Measurements from ENCODE around the gene TBXAS1.
A peak's percentile ranks its signal among the peaks of the same experiment; 100 is the strongest.

TBXAS1 gene

GRCh38 chr7:139982927-139983920 lies 154.2 kb downstream of the TBXAS1 start:
- DNase-seq (ENCODE audit: low spot score) = no peak

DNA sequence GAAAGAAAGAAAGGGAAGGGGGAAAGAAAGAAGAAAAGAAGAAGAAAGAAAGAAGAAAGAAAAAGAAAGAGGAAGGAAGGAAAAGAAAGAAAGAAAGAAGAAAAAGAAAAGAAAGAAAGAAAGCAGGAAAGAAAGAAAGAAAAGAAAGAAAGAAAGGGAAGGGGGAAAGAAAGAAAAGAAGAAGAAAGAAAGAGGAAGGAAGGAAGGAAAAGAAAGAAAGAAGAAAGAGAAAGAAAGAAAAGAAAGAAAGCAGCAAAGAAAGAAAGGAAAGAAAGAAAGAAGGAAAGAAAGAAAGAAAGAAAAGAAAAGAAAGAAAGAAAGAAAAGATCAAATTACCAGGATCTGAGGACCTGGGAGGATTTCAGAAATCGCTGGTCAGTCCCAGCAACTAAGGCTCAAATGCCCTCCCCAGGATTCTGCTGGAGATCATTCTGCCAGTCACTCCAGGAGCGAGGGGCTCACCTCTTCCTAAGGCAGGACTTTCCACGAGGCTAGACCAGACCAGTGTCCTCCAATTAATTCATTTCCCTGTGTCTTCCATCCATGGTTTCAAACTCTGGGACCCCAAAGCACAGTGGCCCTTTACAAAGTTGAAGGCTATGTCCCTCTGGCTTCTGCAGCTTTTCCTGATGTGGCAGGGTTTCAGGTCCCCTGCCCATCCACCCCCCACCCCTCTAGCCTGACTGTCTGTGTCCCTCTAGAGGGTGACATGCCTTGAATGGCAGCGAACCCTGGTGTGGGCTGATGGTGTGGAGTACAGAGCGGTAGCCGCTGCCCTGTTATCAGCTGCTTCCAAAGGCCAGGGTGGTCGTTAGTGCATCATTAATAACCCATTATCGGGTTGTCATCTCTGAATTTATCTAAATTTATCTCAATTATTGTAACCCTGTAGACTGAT lies 155.8 kb downstream of the TBXAS1 start:
- no peak for DNase-seq (ENCODE audit: low spot score)

GRCh38 chr7:139985811-139986210 lies 156.7 kb downstream of the TBXAS1 start:
- DNase-seq (ENCODE audit: low spot score) = no peak

DNA sequence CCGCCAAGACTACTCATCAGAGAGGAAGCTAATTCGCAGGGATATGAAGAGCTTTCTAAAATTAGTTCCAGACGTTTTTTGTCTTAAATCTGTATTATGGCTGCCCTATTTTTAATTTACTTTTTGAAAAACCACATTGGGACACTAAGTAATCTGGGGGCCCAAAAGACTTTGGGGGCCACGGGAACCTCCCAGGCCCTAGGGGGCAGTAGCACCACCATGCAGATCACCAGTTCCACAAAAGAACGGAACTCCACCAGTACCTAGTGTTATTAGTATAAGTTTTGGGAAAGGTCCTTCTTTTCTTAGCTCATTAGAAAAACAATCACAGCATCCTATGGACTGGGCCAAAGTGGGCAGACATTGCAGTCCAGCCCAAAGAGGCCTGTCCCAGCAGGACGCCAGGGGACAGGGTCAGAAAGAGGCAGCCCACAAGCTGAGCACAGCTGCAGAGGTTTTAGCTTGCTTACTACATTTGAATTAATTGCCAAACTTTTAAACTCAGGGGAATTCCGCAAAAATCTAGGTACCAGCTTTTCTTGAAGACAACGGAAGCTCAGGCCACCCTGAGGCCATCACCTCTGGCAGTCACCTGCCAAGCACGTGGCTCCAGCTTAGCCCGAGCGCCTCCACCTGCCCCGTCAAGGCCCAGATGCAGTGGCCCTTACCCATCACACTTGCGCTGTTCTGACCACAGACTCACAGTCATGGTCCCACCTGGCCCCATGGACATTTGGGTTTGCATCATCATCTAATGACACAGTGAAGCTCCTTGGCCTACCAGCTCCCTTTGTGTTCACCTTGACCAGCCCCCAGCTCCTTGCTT lies 158.8 kb downstream of the TBXAS1 start:
- no peak for DNase-seq (ENCODE audit: low spot score)

DNA sequence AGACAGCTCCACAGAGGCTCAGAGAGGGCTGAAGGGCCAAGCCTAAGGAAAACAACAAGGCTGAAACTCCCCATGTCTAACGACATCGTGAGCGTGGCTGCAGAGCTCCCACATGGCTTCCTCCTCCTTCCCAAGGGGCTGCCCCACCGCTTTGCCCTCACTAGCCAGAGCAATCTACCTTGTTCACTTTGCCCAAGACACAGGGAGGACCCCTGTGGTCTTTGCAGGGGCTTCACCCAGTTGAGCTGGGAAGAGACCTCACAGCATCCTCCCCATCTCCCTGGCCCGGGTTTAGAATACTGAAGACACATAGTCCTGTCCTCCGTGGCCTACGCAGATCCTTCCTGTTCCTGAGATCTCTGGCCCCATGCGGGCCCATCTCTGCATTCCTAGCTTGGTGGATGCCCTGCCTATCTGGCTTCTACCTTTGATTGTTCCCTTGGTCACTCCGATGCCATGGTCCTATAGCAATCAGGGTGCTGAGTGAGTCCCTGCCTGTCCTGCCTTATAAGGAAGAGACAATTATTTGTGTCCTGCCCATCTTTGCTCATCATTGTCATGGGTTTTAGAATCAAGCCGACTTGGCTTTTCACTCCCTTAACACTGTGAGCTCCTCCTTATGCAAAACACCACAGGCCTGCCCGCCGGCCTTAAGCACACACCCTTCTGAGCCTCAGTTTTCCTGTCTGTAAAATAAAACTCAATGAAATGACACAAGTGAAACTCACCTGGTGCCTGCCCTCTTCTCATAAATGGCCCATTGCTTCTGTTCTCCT lies 160.5 kb downstream of the TBXAS1 start:
- DNase-seq (ENCODE audit: low spot score) = no peak

GRCh38 chr7:139990142-139990535 lies 161.1 kb downstream of the TBXAS1 start:
- no peak for DNase-seq (ENCODE audit: low spot score)

DNA sequence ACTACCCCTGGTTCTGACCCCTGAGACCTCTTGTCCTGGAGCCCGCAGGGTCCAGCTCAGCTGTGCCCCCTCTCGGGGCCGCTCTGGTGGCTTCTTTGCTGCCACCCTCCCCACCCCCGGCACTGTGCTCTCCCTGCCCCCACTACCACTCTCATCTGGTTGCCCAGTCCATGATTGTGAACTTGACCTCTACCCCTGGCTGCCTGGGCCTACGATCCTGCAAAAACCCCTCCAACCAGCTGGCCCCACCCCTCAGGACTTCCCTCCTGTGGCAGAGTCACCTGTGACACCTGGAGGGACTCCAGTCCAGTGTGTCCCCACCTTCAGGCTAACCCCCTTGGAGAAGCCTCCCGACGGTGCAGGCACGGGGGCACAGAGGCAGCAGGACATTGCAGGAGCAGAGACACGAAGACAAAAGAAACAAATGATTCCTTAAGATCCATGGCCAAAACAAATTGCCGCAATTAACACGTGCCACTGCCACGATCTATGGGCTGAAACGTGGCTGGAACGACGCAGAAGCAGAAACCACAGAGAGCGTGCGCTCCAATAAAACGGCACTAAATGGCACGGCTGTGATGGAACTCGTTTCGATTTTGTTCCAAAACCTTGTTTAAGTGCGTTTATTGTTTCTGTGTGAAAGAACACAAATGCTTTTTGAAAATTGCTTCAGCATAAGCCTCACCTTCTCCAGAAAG lies 161.7 kb downstream of the TBXAS1 start:
- DNase-seq (ENCODE audit: low spot score) = no peak

DNA sequence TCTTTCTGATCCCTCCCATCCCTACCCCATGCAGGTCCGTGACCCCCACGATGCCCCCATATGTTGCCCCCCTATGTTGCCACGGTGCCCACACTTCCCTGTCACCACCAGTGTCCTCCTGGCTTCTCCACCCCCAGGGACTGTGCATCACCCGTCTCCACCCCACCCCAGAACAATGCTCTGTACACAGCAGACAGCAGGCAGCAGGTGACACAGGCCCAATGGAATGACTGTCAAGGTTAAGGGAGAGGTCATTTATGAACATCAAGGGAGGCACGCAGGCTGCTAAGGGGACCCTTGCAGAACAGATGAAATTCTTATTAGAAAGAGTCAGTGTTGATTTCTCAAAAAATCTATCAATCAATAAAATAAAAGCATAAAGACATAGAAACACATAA lies 162.2 kb downstream of the TBXAS1 start:
- DNase-seq (ENCODE audit: low spot score) = no peak

DNA sequence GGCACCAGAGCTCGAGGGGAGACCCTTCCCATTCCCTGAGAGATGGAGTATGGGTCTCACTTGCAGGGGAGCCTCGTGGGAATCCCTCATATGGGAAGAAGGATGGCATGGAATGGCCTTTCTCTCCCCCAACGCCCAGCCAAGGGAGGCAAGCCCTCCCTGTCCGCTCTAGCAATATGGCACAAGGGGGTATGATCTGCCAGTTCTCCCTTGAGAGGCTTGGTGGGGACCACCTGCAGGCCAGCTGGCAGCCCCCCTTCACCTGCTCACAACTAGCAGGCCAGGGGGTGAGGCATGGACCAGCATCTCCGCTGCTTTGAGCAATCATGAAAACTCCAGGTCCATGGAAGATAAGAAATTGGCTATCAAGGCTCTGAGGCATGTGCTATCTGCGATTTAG lies 162.8 kb downstream of the TBXAS1 start:
- DNase-seq (ENCODE audit: low spot score) = no peak

DNA sequence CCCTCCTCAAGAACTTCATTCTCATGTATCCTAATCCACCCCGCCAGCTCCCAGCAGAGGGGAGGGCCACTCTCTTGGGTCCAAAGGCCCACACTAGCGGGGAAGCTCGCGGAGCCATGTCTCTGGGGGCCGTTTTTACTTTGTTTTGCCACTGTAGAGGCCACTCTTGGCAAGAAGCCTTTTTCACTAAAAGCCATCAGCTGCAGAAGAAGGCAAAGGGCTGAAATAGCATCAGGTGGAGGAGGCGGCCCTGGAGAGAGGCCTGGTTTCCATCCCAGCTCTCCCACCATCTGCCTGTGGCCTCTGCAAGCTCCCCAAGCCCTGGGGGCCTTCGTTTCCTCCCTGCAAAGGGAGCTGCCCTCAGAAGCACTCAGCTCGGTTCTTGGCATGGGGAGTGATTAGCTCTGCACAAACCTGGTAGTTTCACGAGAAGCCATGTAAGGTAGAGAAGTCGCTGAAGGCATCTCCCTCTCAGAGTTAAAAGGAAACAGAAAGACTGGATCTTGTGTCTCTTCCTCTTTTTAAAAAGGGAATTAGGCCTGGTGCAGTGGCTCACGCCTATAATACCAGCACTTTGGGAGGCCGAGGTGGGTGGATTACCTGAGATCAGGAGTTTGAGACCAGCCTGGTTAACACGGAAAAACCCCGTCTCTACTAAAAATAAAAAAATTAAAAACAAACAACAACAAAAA lies 163.4 kb downstream of the TBXAS1 start:
- no peak for DNase-seq (ENCODE audit: low spot score)

DNA sequence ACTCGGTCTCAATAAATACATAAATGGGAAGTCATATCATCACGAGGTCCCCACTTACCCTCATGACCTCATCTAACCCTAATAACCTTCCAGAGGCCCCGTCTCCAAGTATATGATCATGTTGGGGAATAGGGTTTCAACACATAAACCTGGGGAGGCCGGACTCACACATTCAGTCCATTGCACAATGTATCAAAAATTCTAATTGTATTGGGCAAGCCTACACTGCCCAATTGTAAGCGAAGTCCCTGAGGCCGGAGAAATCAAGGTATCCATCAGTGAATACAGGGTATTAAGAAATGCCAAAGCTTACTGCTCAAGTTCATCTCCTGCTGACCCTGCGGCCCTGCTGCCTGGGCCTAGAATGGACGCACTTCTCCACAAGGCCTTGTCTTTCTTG lies 164.1 kb downstream of the TBXAS1 start:
- DNase-seq (ENCODE audit: low spot score) = no peak

- no peak for DNase-seq (ENCODE audit: low spot score)
These were observed 164.5 kb downstream of the TBXAS1 start for GRCh38 chr7:139993592-139993991.

- no peak for DNase-seq (ENCODE audit: low spot score)
These were observed 165.3 kb downstream of the TBXAS1 start for GRCh38 chr7:139994356-139994755.

DNA sequence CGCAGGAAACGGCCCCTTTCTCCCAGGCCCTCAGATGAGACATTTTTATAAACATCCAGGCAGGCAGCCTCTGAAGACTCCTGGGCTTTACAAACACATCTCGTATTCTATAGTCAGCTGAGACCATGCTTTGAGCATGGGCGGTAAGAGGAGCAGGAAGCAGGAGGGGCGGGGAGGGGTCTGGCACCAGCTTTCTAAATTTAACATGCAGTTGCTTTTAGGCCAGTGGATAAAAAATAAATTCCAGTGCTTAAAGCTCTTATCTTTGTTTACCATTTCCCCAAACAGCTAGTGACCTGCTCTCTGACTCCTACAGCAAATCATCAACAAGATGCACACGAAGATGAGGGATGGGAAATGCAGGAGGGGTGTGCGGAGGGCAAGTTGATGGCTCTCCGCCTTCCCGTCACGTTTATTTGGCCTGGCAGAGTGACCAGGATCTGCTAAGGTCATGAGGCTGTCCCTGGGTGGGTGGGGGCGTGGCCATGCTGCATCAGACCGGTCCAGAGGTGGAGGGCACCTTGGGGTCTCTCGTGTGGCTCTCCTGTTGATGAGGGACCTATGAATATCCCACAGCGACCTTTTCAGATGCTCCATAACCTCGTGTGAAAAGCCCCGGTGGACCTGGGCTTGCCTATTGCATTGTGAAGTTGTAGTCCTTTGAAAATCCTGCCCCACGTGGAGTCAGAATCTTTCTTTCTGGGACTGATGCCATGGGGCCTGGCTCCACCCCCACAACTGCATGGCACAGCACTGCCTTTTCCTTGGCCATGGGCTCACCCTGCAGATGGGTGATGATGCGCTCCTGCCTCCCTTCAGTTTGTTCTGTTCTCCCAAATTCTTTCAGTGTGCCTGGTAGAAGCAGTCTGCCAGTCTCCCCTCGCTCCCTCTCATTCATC lies 166.2 kb downstream of the TBXAS1 start:
- DNase-seq (ENCODE audit: low spot score) = no peak

GRCh38 chr7:139998572-139998971 lies 169.5 kb downstream of the TBXAS1 start:
- DNase-seq (ENCODE audit: low spot score) = no peak

DNA sequence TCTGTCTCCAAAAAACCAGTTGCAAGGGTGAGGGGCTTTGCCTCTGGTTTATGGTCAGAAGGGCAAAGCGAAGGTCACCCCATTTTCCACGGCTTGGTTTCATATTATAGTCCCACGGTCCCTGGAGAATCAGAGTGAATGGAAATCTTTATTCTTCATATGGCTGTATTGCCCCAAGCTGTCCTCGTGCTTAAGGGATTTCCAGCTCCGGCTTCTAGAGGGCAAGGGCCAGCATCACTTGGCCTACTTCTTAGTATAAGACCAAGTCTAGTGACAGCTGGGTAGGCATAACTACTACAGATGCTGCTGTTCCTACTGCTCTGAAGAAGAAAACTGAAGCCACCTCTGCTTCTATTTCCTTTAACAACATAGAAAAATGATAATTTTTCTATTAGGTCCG lies 170.5 kb downstream of the TBXAS1 start:
- DNase-seq (ENCODE audit: low spot score) = no peak

DNA sequence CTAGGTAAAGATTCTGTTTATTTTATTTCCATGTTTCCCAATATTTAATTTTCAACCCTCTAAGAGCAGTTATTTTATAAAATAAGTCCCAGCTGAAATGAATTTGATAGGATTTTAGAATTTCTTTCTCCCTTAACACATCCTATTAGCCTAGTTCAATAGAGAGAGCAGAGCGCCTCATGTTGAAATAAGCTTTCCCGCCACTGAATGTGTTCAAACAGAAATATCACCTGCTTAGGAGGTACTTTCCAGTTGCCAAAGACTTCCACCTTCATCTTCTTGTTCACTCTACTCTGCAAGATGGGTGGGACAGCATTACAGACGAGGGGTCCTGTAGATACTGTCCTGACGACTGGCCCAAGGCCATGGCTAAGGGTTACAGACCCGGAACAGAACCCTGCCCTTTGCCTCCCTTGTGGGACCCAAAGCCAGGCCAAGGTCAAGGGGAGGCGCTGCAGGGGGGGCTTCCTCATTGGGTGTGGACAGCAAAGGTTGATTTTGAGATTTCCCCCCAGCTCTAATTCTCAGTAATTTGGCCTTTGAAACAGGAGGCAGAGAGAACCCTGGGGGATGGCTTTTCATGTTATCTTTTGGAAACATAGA lies 171.7 kb downstream of the TBXAS1 start:
- DNase-seq (ENCODE audit: low spot score) = no peak

- DNase-seq (ENCODE audit: low spot score) = peak; percentile 70
These were observed 174.9 kb downstream of the TBXAS1 start for GRCh38 chr7:140003913-140004382.

All from NAMALWA (cell line).